ENCODE results near the gene GPSM3.

Gene GPSM3

DNA sequence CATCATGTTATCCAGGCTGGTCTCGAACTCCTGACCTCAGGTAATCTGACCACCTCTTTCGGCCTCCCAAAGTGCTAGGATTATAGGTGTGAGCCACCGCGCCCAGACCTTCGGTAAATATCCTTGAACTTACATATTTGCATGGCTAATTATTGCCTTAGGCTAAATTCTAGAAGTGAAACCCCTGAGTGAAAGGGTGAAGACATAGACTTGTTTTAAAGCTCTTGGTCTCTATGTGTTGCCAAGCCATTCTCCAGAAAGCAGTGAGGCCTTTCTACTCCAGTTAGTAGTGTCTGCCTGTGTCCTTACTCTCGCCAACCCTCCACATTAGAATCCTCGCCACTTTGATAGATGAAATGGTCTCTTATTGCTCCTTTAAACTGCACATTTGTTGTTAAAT is 34.0 kb upstream of the GPSM3 start:
- TF ChIP-seq TCF12 (IDR thresholded peaks at IDR 0.05; ENCODE audit: low read depth) (no peak), EGR1 (IDR thresholded peaks at IDR 0.05) (no peak), USF1 (IDR thresholded peaks at IDR 0.05) (no peak), ZBTB7A (IDR thresholded peaks at IDR 0.05; ENCODE audit: low read depth) (no peak), YY1 (IDR thresholded peaks at IDR 0.05; ENCODE audit: low read depth) (no peak), REST (IDR thresholded peaks at IDR 0.05; ENCODE audit: low read depth) (no peak)

DNA sequence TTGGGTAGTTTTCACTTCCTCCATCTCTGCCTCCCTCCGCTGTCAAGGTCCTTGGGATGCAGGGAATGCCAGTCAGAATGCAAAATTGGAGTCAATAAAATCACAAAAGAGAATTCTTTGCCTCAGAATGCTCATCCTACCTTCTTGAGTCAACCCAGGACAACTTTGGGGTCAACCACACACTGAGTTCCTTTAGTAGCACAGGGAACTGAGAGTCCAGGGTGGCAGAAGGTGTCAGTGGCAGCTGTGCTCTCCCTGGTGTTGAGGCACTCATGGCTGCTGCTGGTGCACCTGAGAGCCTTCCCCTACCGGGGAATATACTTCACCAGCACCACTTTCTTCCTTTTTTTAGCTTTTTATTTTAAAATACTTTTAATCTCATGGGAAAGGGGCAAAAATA is 32.3 kb upstream of the GPSM3 start:
- TF ChIP-seq CEBPB (IDR thresholded peaks at IDR 0.05) = no peak
- TF ChIP-seq ZBTB7A (IDR thresholded peaks at IDR 0.05; ENCODE audit: low read depth) = no peak
- TF ChIP-seq EP300 (IDR thresholded peaks at IDR 0.05; ENCODE audit: borderline replicate concordance) = no peak
- TF ChIP-seq USF1 (IDR thresholded peaks at IDR 0.05) = no peak
- TF ChIP-seq FOXM1 (IDR thresholded peaks at IDR 0.05; ENCODE audit: borderline replicate concordance, low read depth) = no peak
- no peak for TF ChIP-seq TCF12 (IDR thresholded peaks at IDR 0.05; ENCODE audit: low read depth)
- no peak for TF ChIP-seq YY1 (IDR thresholded peaks at IDR 0.05; ENCODE audit: low read depth)
- no peak for TF ChIP-seq EGR1 (IDR thresholded peaks at IDR 0.05)
- TF ChIP-seq CREB1 (IDR thresholded peaks at IDR 0.05; ENCODE audit: low read depth) = no peak

- TF ChIP-seq RAD21 (IDR thresholded peaks at IDR 0.05; ENCODE audit: low read depth) (no peak), EP300 (IDR thresholded peaks at IDR 0.05; ENCODE audit: borderline replicate concordance) (no peak), FOXM1 (IDR thresholded peaks at IDR 0.05; ENCODE audit: borderline replicate concordance, low read depth) (no peak), TAF1 (IDR thresholded peaks at IDR 0.05; ENCODE audit: low read depth) (no peak), CREB1 (IDR thresholded peaks at IDR 0.05; ENCODE audit: low read depth) (no peak), USF1 (IDR thresholded peaks at IDR 0.05) (no peak), NFIC (IDR thresholded peaks at IDR 0.05) (no peak), ZBTB7A (IDR thresholded peaks at IDR 0.05; ENCODE audit: low read depth) (no peak), CEBPB (IDR thresholded peaks at IDR 0.05) (no peak), TCF12 (IDR thresholded peaks at IDR 0.05; ENCODE audit: low read depth) (no peak), TEAD4 (IDR thresholded peaks at IDR 0.05) (no peak)
- TF ChIP-seq, protein P1, sequence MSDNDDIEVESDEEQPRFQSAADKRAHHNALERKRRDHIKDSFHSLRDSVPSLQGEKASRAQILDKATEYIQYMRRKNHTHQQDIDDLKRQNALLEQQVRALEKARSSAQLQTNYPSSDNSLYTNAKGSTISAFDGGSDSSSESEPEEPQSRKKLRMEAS (IDR thresholded peaks at IDR 0.05) = no peak
Measured at GRCh38 chr6:32223258-32224235, 31.1 kb upstream of the GPSM3 start, which contains the start of gene NOTCH4. TSS of gene NOTCH4 (minus strand) at chr6:32224067. CDS start at chr6:32223928, 139 bp downstream.

GRCh38 chr6:32222333-32223230 is 30.1 kb upstream of the GPSM3 start:
- TF ChIP-seq CEBPB (IDR thresholded peaks at IDR 0.05) (no peak), USF1 (IDR thresholded peaks at IDR 0.05) (no peak), FOXM1 (IDR thresholded peaks at IDR 0.05; ENCODE audit: borderline replicate concordance, low read depth) (no peak), RAD21 (IDR thresholded peaks at IDR 0.05; ENCODE audit: low read depth) (no peak), YY1 (IDR thresholded peaks at IDR 0.05; ENCODE audit: low read depth) (no peak), TEAD4 (IDR thresholded peaks at IDR 0.05) (no peak)
- TF ChIP-seq, protein P1 (IDR thresholded peaks at IDR 0.05) = no peak

GRCh38 chr6:32220021-32220420 is 27.6 kb upstream of the GPSM3 start:
- no peak for TF ChIP-seq TCF12 (IDR thresholded peaks at IDR 0.05; ENCODE audit: low read depth)
- no peak for TF ChIP-seq FOXM1 (IDR thresholded peaks at IDR 0.05; ENCODE audit: borderline replicate concordance, low read depth)
- TF ChIP-seq EGR1 (IDR thresholded peaks at IDR 0.05) = no peak
- no peak for TF ChIP-seq CEBPB (IDR thresholded peaks at IDR 0.05)
- TF ChIP-seq RAD21 (IDR thresholded peaks at IDR 0.05; ENCODE audit: low read depth) = no peak
- TF ChIP-seq NFIC (IDR thresholded peaks at IDR 0.05) = no peak
- TF ChIP-seq ZBTB7A (IDR thresholded peaks at IDR 0.05; ENCODE audit: low read depth) = no peak

DNA sequence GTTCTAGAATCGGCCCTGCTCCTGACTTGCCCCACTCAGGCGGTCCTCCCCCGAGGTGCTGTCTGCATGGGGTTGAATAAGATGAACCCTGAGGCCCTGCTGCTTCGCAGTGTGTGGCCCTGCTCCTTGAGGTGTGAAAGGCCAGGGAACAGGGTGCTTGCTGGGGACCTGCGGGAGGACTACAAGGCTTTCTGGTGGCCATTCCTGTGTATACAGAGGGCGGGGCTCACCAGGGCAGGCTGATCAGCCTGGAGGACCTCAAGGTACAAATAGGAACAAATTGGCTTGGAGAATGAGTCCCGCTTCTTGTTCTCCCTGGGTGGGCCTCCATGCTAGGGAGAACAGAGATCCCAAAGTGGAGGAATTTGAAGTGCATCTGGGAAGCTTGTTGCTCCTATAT is 25.7 kb upstream of the GPSM3 start:
- TF ChIP-seq TEAD4 (IDR thresholded peaks at IDR 0.05) = no peak
- no peak for TF ChIP-seq REST (IDR thresholded peaks at IDR 0.05; ENCODE audit: low read depth)

Data from Ishikawa (cell line).